ENCODE data around the gene COLEC11.
"Not testable (repeated sequence)": the region's sequence is repeated elsewhere in the genome, so short reads cannot be mapped to it uniquely, and the experiment has no call there.

GRCh38 chr2:3615541-3616200, 20.8 kb downstream of the COLEC11 start:
- TF ChIP-seq CTCF, POLR2A (IDR thresholded peaks at IDR 0.05): not testable (repeated sequence)

Measured in esophagus squamous epithelium (tissue), 4 donors.